HG03460 (cell line): ENCODE measurements around the gene KIAA0232.

Experiments
- ATAC-seq: cut with Tn5 transposase; IDR thresholded peaks from one replicate; pipeline ENCODE4 v1.9.1; 2021; ENCODE audit not compliant: unreplicated experiment

The KIAA0232 gene

GRCh38 chr4:6915041-6916005 lies 132.8 kb downstream of the KIAA0232 start:
- no peak for ATAC-seq

- no peak for ATAC-seq
Observed at GRCh38 chr4:6916069-6916586, 133.6 kb downstream of the KIAA0232 start.

GRCh38 chr4:6916587-6917460 lies 134.3 kb downstream of the KIAA0232 start:
- no peak for ATAC-seq

- ATAC-seq = peak; percentile 62
Observed at GRCh38 chr4:6917461-6918271, 135.1 kb downstream of the KIAA0232 start.

- ATAC-seq = no peak
Observed at GRCh38 chr4:6918338-6918737, 135.8 kb downstream of the KIAA0232 start.

GRCh38 chr4:6920171-6920570 lies 137.6 kb downstream of the KIAA0232 start:
- ATAC-seq = no peak

- no peak for ATAC-seq
Observed at GRCh38 chr4:6923507-6923906, 141.0 kb downstream of the KIAA0232 start.

GRCh38 chr4:6924361-6924779 lies 141.8 kb downstream of the KIAA0232 start:
- no peak for ATAC-seq

GRCh38 chr4:6925357-6925836 lies 142.9 kb downstream of the KIAA0232 start:
- no peak for ATAC-seq

GRCh38 chr4:6926081-6926480 lies 143.6 kb downstream of the KIAA0232 start:
- ATAC-seq = no peak

- ATAC-seq = no peak
Observed at GRCh38 chr4:6926681-6927478, 144.4 kb downstream of the KIAA0232 start.

GRCh38 chr4:6928081-6928480 lies 145.6 kb downstream of the KIAA0232 start:
- no peak for ATAC-seq

GRCh38 chr4:6929339-6929811 lies 146.8 kb downstream of the KIAA0232 start:
- no peak for ATAC-seq

- ATAC-seq = no peak
Observed at GRCh38 chr4:6929812-6930464, 147.4 kb downstream of the KIAA0232 start.

- no peak for ATAC-seq
Observed at GRCh38 chr4:6932475-6932874, 149.9 kb downstream of the KIAA0232 start.

- no peak for ATAC-seq
Observed at GRCh38 chr4:6932918-6933317, 150.4 kb downstream of the KIAA0232 start.
